GM18520 (cell line): ENCODE data around the gene HIC1.

Source experiments
- ATAC-seq: cut with Tn5 transposase; IDR thresholded peaks from one replicate; pipeline ENCODE4 v1.9.1; 2021; ENCODE audit not compliant: unreplicated experiment

HIC1 gene

GRCh38 chr17:2058586-2059546 lies 4.0 kb downstream of the HIC1 start:
- ATAC-seq, result no peak

GRCh38 chr17:2059547-2060384 lies 4.9 kb downstream of the HIC1 start:
- no peak for ATAC-seq

GRCh38 chr17:2060385-2060658 lies 5.4 kb downstream of the HIC1 start:
- no peak for ATAC-seq

- no peak for ATAC-seq
These were observed 6.0 kb downstream of the HIC1 start for GRCh38 chr17:2060681-2061440.

GRCh38 chr17:2061441-2061958 lies 6.6 kb downstream of the HIC1 start:
- ATAC-seq, result no peak

- ATAC-seq, result no peak
These were observed 7.8 kb downstream of the HIC1 start for GRCh38 chr17:2062571-2063183.

GRCh38 chr17:2063261-2064146 lies 8.6 kb downstream of the HIC1 start:
- ATAC-seq, result no peak

GRCh38 chr17:2064147-2064489 lies 9.2 kb downstream of the HIC1 start:
- no peak for ATAC-seq

GRCh38 chr17:2064520-2064971 lies 9.6 kb downstream of the HIC1 start:
- ATAC-seq, result no peak

GRCh38 chr17:2064980-2065785 lies 10.3 kb downstream of the HIC1 start:
- no peak for ATAC-seq

GRCh38 chr17:2065949-2066400 lies 11.1 kb downstream of the HIC1 start:
- ATAC-seq, result no peak

- ATAC-seq, result no peak
These were observed 12.2 kb downstream of the HIC1 start for GRCh38 chr17:2067048-2067561.

GRCh38 chr17:2067608-2068024 lies 12.7 kb downstream of the HIC1 start:
- no peak for ATAC-seq

- no peak for ATAC-seq
These were observed 13.2 kb downstream of the HIC1 start for GRCh38 chr17:2068031-2068518.

GRCh38 chr17:2068519-2069051 lies 13.7 kb downstream of the HIC1 start:
- no peak for ATAC-seq

- ATAC-seq, result peak; percentile 64
These were observed 15.5 kb downstream of the HIC1 start for GRCh38 chr17:2070241-2071023.

- no peak for ATAC-seq
These were observed 16.1 kb downstream of the HIC1 start for GRCh38 chr17:2071024-2071385.
